HEK293 (cell line): ENCODE data around the gene KCNJ5.
A peak's percentile ranks its signal among the peaks of the same experiment; 100 is the strongest.

Experiments used
- ELK4 ChIP-seq: IDR thresholded peaks from 2 replicates; pipeline ENCODE4 v1.6.1; 2011; ENCODE audit warnings: mild to moderate bottlenecking, low read depth, low read length, borderline replicate concordance
- GFI1B ChIP-seq: fragments of 450-650 bp; formaldehyde crosslinking; IDR thresholded peaks from 2 replicates; pipeline ENCODE4 v1.5.1; 2016; ENCODE audit warnings: missing biosample characterization, missing genetic modification characterization
- GLIS1 ChIP-seq: fragments of 450-650 bp; formaldehyde crosslinking; IDR thresholded peaks from 2 replicates; pipeline ENCODE4 v1.5.1; 2016; ENCODE audit warnings: missing biosample characterization, missing genetic modification characterization
- HOXA7 ChIP-seq: sonication (generic); formaldehyde crosslinking; IDR thresholded peaks from 2 replicates; pipeline ENCODE4 v1.8.1; 2022; ENCODE audit warnings: missing genetic modification reagents, borderline replicate concordance
- KLF8 ChIP-seq: fragments of 450-650 bp; formaldehyde crosslinking; IDR thresholded peaks from 2 replicates; pipeline ENCODE4 v1.5.1; 2016; ENCODE audit warnings: missing biosample characterization, missing genetic modification characterization
- KLF9 ChIP-seq: fragments of 450-650 bp; formaldehyde crosslinking; IDR thresholded peaks from 2 replicates; pipeline ENCODE4 v1.5.1; 2016; ENCODE audit warnings: missing biosample characterization, missing genetic modification characterization, low read depth
- MEIS1 ChIP-seq: sonication (generic); formaldehyde crosslinking; IDR thresholded peaks from 2 replicates; pipeline ENCODE4 v1.8.1; 2022; ENCODE audit warnings: missing genetic modification reagents, mild to moderate bottlenecking, borderline replicate concordance
- OSR2 ChIP-seq: fragments of 450-650 bp; formaldehyde crosslinking; IDR thresholded peaks from 2 replicates; pipeline ENCODE4 v1.5.1; 2016; ENCODE audit warnings: missing biosample characterization, missing genetic modification characterization
- SETDB1 ChIP-seq: IDR thresholded peaks from one replicate; pipeline ENCODE4 v1.6.1; 2017; ENCODE audit warnings: mild to moderate bottlenecking, low read length, moderate library complexity, mixed read lengths; ENCODE audit not compliant: insufficient read length
- TRIM28 ChIP-seq: IDR thresholded peaks from 2 replicates; pipeline ENCODE4 v1.6.1; 2011; ENCODE audit warnings: low read length, control low read depth, borderline replicate concordance
- ZBTB6 ChIP-seq: fragments of 450-650 bp; formaldehyde crosslinking; IDR thresholded peaks from 2 replicates; pipeline ENCODE4 v1.5.1; 2017; ENCODE audit warnings: missing biosample characterization, missing genetic modification characterization
- ZFP69B ChIP-seq: fragments of 450-650 bp; formaldehyde crosslinking; IDR thresholded peaks from 2 replicates; pipeline ENCODE4 v1.5.1; 2016; ENCODE audit warnings: missing biosample characterization, missing genetic modification characterization
- ZIC2 ChIP-seq: fragments of 450-650 bp; formaldehyde crosslinking; IDR thresholded peaks from 2 replicates; pipeline ENCODE4 v1.5.1; 2016; ENCODE audit warnings: missing biosample characterization, missing genetic modification characterization
- ZNF132 ChIP-seq: fragments of 450-650 bp; formaldehyde crosslinking; IDR thresholded peaks from 2 replicates; pipeline ENCODE4 v1.5.1; 2017; ENCODE audit warnings: missing biosample characterization, missing genetic modification characterization, borderline replicate concordance
- ZNF133 ChIP-seq: fragments of 450-650 bp; formaldehyde crosslinking; IDR thresholded peaks from 2 replicates; pipeline ENCODE4 v1.5.1; 2016; ENCODE audit warnings: missing biosample characterization, missing genetic modification characterization
- ZNF184 ChIP-seq: fragments of 450-650 bp; IDR thresholded peaks from 2 replicates; pipeline ENCODE4 v1.5.1; 2018; ENCODE audit warnings: missing biosample characterization, mild to moderate bottlenecking, missing genetic modification characterization
- ZNF2 ChIP-seq: fragments of 450-650 bp; formaldehyde crosslinking; IDR thresholded peaks from 2 replicates; pipeline ENCODE4 v1.5.1; 2016; ENCODE audit warnings: missing biosample characterization, missing genetic modification characterization
- ZNF221 ChIP-seq: fragments of 450-650 bp; formaldehyde crosslinking; IDR thresholded peaks from 2 replicates; pipeline ENCODE4 v1.5.1; 2017; ENCODE audit warnings: missing biosample characterization, missing genetic modification characterization, borderline replicate concordance
- ZNF223 ChIP-seq: fragments of 450-650 bp; formaldehyde crosslinking; IDR thresholded peaks from 2 replicates; pipeline ENCODE4 v1.5.1; 2016; ENCODE audit warnings: missing biosample characterization, missing genetic modification characterization
- ZNF24 ChIP-seq: fragments of 450-650 bp; formaldehyde crosslinking; IDR thresholded peaks from 2 replicates; pipeline ENCODE4 v1.5.1; 2016; ENCODE audit warnings: missing biosample characterization, missing genetic modification characterization
- ZNF248 ChIP-seq: fragments of 450-650 bp; formaldehyde crosslinking; IDR thresholded peaks from 2 replicates; pipeline ENCODE4 v1.5.1; 2017; ENCODE audit warnings: missing biosample characterization, missing genetic modification characterization
- ZNF274 ChIP-seq, 2 experiments: fragments of 200-500 bp in 1 of 2; fragments of 450-650 bp in 1 of 2; sonication (Bioruptor generic) in 1 of 2; formaldehyde crosslinking in 1 of 2; IDR thresholded peaks; 2 replicates each; pipeline versions ENCODE4 v1.5.1 to v1.6.1; 2014 to 2016; ENCODE audit warnings: borderline replicate concordance in 1 of 2, inconsistent platforms in 1 of 2, low read length in 1 of 2, missing biosample characterization in 1 of 2, missing genetic modification characterization in 1 of 2
- ZNF449 ChIP-seq: fragments of 450-650 bp; formaldehyde crosslinking; IDR thresholded peaks from 2 replicates; pipeline ENCODE4 v1.5.1; 2017; ENCODE audit warnings: missing biosample characterization, mild to moderate bottlenecking, missing genetic modification characterization, moderate library complexity
- ZNF521 ChIP-seq: fragments of 450-650 bp; formaldehyde crosslinking; IDR thresholded peaks from 2 replicates; pipeline ENCODE4 v1.5.1; 2017; ENCODE audit warnings: missing biosample characterization, mild to moderate bottlenecking, missing genetic modification characterization
- ZNF580 ChIP-seq: fragments of 450-650 bp; formaldehyde crosslinking; IDR thresholded peaks from 2 replicates; pipeline ENCODE4 v1.5.1; 2016; ENCODE audit warnings: missing biosample characterization, missing genetic modification characterization
- ZNF658 ChIP-seq: fragments of 450-650 bp; formaldehyde crosslinking; IDR thresholded peaks from 2 replicates; pipeline ENCODE4; 2016; ENCODE audit warnings: missing biosample characterization, missing genetic modification characterization
- ZNF660 ChIP-seq: fragments of 450-650 bp; IDR thresholded peaks from 2 replicates; pipeline ENCODE4 v1.5.1; 2018; ENCODE audit warnings: missing biosample characterization, mild to moderate bottlenecking, missing genetic modification characterization
- ZNF664 ChIP-seq: fragments of 450-650 bp; formaldehyde crosslinking; IDR thresholded peaks from 2 replicates; pipeline ENCODE4 v1.5.1; 2016; ENCODE audit warnings: missing biosample characterization, missing genetic modification characterization
- ZNF670 ChIP-seq: fragments of 450-650 bp; formaldehyde crosslinking; IDR thresholded peaks from 2 replicates; pipeline ENCODE4 v1.5.1; 2016; ENCODE audit warnings: missing biosample characterization, missing genetic modification characterization, low read depth
- ZNF704 ChIP-seq: fragments of 450-650 bp; formaldehyde crosslinking; IDR thresholded peaks from 2 replicates; pipeline ENCODE4 v1.5.1; 2016; ENCODE audit warnings: missing biosample characterization, missing genetic modification characterization
- ZNF707 ChIP-seq: fragments of 450-650 bp; formaldehyde crosslinking; IDR thresholded peaks from 2 replicates; pipeline ENCODE4 v1.5.1; 2016; ENCODE audit warnings: missing biosample characterization, missing genetic modification characterization
- ZNF776 ChIP-seq: fragments of 450-650 bp; formaldehyde crosslinking; IDR thresholded peaks from 2 replicates; pipeline ENCODE4 v1.5.0; 2017; ENCODE audit warnings: missing biosample characterization, missing genetic modification characterization, borderline replicate concordance
- ZNF830 ChIP-seq: fragments of 450-650 bp; IDR thresholded peaks from 2 replicates; pipeline ENCODE4 v1.5.0; 2018; ENCODE audit warnings: missing biosample characterization, missing genetic modification characterization, low read depth, mild to moderate bottlenecking, moderate library complexity
- ZNF837 ChIP-seq: fragments of 450-650 bp; formaldehyde crosslinking; IDR thresholded peaks from 2 replicates; pipeline ENCODE4 v1.5.1; 2016; ENCODE audit warnings: missing biosample characterization, missing genetic modification characterization
- ZNF843 ChIP-seq: fragments of 450-650 bp; formaldehyde crosslinking; IDR thresholded peaks from 2 replicates; pipeline ENCODE4 v1.5.1; 2016; ENCODE audit warnings: missing biosample characterization, missing genetic modification characterization

KCNJ5 gene

GRCh38 chr11:128905345-128906184, 14.4 kb downstream of the KCNJ5 start (continued):
- TF ChIP-seq ZNF704 (tag by site-specific recombination) (no peak), ZNF132 (tag by site-specific recombination) (no peak), ZNF521 (tag by site-specific recombination) (no peak), ZNF830 (no peak), ZNF274 (IDR thresholded peaks at IDR 0.05; ENCODE audit: low read length) (no peak), ZNF274 (tag by site-specific recombination; IDR thresholded peaks at IDR 0.05; ENCODE audit: borderline replicate concordance) (no peak), ZNF658 (tag by site-specific recombination) (no peak), ZFP69B (tag by site-specific recombination) (no peak), ZNF664 (tag by site-specific recombination) (no peak), ZNF660 (tag by site-specific recombination) (no peak), KLF9 (tag by site-specific recombination) (peak; percentile 58; the same call in 1 of the 2 replicates), ZNF776 (tag by site-specific recombination) (no peak), ZBTB6 (tag by site-specific recombination) (no peak), TRIM28 (no peak), SETDB1 (no peak), ZNF707 (tag by site-specific recombination) (no peak), ZNF670 (tag by site-specific recombination) (no peak), GFI1B (tag by site-specific recombination) (no peak), OSR2 (tag by site-specific recombination) (no peak), ZNF184 (no peak), ZNF837 (tag by site-specific recombination) (no peak), ZNF248 (no peak), ZNF24 (tag by site-specific recombination) (no peak), KLF8 (tag by site-specific recombination) (no peak), GLIS1 (tag by site-specific recombination) (peak; percentile 78), ZNF843 (tag by site-specific recombination) (no peak), HOXA7 (no peak), ZNF221 (no peak), ZNF133 (tag by site-specific recombination) (no peak), ZNF580 (tag by site-specific recombination) (no peak), ELK4 (no peak), ZIC2 (tag by site-specific recombination) (peak; percentile 21; the same call in 1 of the 2 replicates), MEIS1 (CRISPR knock-in tag) (no peak), ZNF223 (tag by site-specific recombination) (no peak), ZNF449 (no peak), ZNF2 (no peak)
